AG10803 (cell line): ENCODE data around the gene DNAJB1.
"Not testable (repeated sequence)": the region's sequence is repeated elsewhere in the genome, so short reads cannot be mapped to it uniquely, and the experiment has no call there.

Experiments
- DNase-seq: peaks from one replicate; pipeline ENCODE4 v3.0.0; 2010; ENCODE audit warnings: low read depth
- H3K4me3 ChIP-seq: 2 replicates; pipeline ENCODE4 v1.5.1; 2011; ENCODE audit warnings: mild to moderate bottlenecking, low read length, control low read depth
- CTCF ChIP-seq: conservative IDR thresholded peaks from 2 replicates; pipeline ENCODE4 v1.5.1; 2011; ENCODE audit warnings: mild to moderate bottlenecking, low read length, control low read depth, inconsistent platforms

The DNAJB1 gene

GRCh38 chr19:14517840-14518505, at the start of gene DNAJB1:
TSS of gene DNAJB1 (minus strand) at chr19:14518397. CDS start at chr19:14518349, 48 bp downstream.
- H3K4me3 ChIP-seq, result peak within 1 kb of the TSS; percentile 95
- TF ChIP-seq CTCF, result no peak
- peak; percentile 82 for DNase-seq

GRCh38 chr19:14567079-14567478, 48.9 kb upstream of the DNAJB1 start:
- DNase-seq, result no peak
- no peak for TF ChIP-seq CTCF
- H3K4me3 ChIP-seq, result no peak overlapping the region

GRCh38 chr19:14566712-14567077, 48.5 kb upstream of the DNAJB1 start:
- no peak for TF ChIP-seq CTCF
- H3K4me3 ChIP-seq, result no peak overlapping the region
- DNase-seq, result no peak

GRCh38 chr19:14565765-14566711, 47.8 kb upstream of the DNAJB1 start:
- H3K4me3 ChIP-seq, result no peak overlapping the region
- no peak for DNase-seq
- no peak for TF ChIP-seq CTCF

- no peak for TF ChIP-seq CTCF
- no peak overlapping the region for H3K4me3 ChIP-seq
- no peak for DNase-seq
Observed at GRCh38 chr19:14565298-14565679, 47.1 kb upstream of the DNAJB1 start.

DNA sequence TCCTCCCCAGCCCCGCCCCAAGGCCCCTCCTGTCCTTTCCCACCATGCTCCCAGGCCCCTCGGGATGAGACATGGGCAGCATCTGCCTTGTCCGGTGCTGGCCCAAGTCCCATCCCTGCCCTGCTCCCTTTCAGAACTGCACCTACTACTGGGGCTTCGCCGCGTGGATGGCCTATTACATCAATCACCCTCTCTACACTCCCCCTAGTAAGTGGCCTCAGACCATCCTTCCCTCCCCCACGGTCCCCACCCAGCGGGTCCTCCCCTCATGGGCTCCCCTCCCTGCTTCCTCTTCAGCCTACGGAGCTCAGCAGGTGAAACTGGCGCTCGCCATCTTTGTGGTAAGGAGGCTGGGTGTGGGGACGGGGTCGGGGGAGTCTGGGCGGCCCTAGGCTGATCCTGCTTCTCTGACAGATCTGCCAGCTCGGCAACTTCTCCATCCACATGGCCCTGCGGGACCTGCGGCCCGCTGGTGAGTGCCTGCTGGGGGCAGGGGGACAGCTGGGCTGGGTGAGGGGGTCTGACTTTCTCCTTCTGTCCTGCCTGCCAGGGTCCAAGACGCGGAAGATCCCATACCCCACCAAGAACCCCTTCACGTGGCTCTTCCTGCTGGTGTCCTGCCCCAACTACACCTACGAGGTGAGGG, 46.6 kb upstream of the DNAJB1 start:
- H3K4me3 ChIP-seq, DNase-seq: not testable (repeated sequence)

GRCh38 chr19:14563989-14564651, 45.9 kb upstream of the DNAJB1 start:
- H3K4me3 ChIP-seq, result no peak overlapping the region
- TF ChIP-seq CTCF, result no peak
- DNase-seq, result no peak
